ENCODE results near the gene CAMSAP1.
A peak's percentile ranks its signal among the peaks of the same experiment; 100 is the strongest.
"Not testable (repeated sequence)": the region's sequence is repeated elsewhere in the genome, so short reads cannot be mapped to it uniquely, and the experiment has no call there.

Gene CAMSAP1

GRCh38 chr9:135892327-135892726 is 15.0 kb downstream of the CAMSAP1 start:
- Histone ChIP-seq H3K36me3 (ENCODE audit: control insufficient read depth, insufficient read depth, low read length) (peaks cover 14% of the 10 kb centered on the region), H3K9me3 (ENCODE audit: control insufficient read depth, low read length) (peaks cover 14% of the 10 kb centered on the region), H3K4me1 (ENCODE audit: control insufficient read depth, insufficient read depth, low read length, poor library complexity, severe bottlenecking) (peaks cover 33% of the 10 kb centered on the region)
- 93 to 100% methylated on average over 4 to 5 of the region's 6 CpGs for WGBS, 2 experiments (ENCODE audit: insufficient coverage in 2 of 2)
- not testable (repeated sequence) for H3K4me3 ChIP-seq (ENCODE audit: extremely low read depth, insufficient read depth, low read length, poor library complexity, severe bottlenecking); H3K27ac ChIP-seq (ENCODE audit: low read depth, low read length, severe bottlenecking)

- H3K4me3 ChIP-seq (ENCODE audit: extremely low read depth, insufficient read depth, low read length, poor library complexity, severe bottlenecking) = no peak overlapping the region
- WGBS, 2 experiments (ENCODE audit: insufficient coverage in 2 of 2) = 83 to 93% methylated on average over 6 to 7 of the region's 8 CpGs
- H3K9me3 ChIP-seq (ENCODE audit: control insufficient read depth, low read length) = peaks cover 13% of the 10 kb centered on the region
- peaks cover 45% of the 10 kb centered on the region for H3K4me1 ChIP-seq (ENCODE audit: control insufficient read depth, insufficient read depth, low read length, poor library complexity, severe bottlenecking)
- H3K27ac ChIP-seq (ENCODE audit: low read depth, low read length, severe bottlenecking) = peak overlapping the region; percentile 23
- H3K36me3 ChIP-seq (ENCODE audit: control insufficient read depth, insufficient read depth, low read length) = peaks cover 10% of the 10 kb centered on the region
These were observed 16.2 kb downstream of the CAMSAP1 start for GRCh38 chr9:135891027-135891631.

DNA sequence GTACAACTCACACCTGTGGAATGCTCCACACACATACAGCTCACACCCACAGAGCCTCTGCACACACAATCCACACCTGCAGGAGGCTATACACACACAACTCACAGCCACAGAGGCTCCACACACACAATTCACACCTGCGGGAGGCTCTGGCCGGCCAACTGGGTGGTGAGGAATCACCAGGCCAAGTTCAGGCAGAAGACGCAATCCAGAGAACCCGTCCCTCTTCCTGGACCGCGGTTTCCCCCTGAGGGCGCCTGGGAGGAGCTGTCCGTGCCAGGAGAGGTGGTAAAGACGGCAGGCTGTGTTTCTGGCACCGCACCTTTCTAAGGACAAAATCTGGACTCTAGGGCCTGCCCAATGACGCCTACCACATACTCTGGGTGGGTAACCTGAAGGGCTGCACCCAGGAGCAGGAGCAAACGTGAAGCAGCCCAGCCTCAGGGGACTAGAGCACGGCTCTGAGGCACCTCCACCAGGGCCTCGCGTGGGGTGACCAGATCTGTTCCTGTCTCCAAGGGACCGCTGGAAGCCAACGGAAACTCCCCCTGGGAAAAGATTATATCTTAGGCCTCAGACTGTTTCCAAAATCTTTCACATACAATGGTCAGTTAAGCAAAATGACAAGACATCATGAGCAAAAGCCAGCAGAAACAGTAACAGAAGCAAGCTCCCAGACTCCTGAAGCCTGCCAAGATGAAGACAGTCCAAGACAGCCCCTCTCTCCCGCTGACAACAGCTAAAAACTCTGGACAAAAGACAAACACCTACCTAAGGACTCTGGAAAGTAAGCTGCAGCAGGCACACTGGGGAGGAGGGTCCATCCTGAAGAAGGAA is 16.9 kb downstream of the CAMSAP1 start:
- 88 to 91% methylated on average over 14 to 18 of the region's 18 CpGs for WGBS, 2 experiments (ENCODE audit: insufficient coverage in 2 of 2)
- Histone ChIP-seq H3K9me3 (ENCODE audit: control insufficient read depth, low read length) (peaks cover 10% of the 10 kb centered on the region), H3K4me1 (ENCODE audit: control insufficient read depth, insufficient read depth, low read length, poor library complexity, severe bottlenecking) (peaks cover 53% of the 10 kb centered on the region), H3K36me3 (ENCODE audit: control insufficient read depth, insufficient read depth, low read length) (peaks cover 10% of the 10 kb centered on the region), H3K27ac (ENCODE audit: low read depth, low read length, severe bottlenecking) (peak overlapping the region; percentile 23), H3K4me3 (ENCODE audit: extremely low read depth, insufficient read depth, low read length, poor library complexity, severe bottlenecking) (no peak overlapping the region)

DNA sequence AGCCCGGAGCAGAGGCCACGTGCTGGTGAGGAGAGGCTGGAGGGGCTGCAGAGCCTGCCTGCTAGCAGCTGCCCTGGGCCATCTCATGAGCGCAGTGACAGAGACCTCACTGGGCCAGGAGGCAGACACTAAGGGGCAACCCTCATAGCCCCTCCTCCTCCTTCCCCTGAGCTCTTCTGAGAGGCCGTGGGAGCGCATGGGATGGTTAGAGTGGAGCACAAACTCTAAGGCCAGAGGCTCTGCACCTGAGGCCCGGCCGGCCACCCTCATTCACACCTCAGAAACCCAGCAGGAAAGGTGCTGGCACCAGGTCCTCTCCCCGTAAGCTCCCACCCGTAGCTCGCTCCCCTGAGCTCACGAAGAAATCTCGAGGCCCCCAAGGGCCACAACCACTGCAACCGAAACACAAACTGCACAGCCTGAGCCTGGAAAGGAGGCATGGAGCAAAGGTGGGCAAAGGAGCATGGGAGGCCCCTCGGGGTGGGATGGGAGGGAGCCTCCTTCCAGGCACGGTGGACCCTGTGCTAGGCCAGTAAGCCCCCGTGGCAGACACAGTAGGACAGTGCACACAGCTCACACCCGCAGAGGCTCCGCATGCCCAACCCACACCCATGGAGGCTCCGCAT is 17.7 kb downstream of the CAMSAP1 start:
- WGBS, 2 experiments (ENCODE audit: insufficient coverage in 2 of 2) = 91 to 93% methylated on average over 16 of the region's 19 CpGs
- Histone ChIP-seq H3K36me3 (ENCODE audit: control insufficient read depth, insufficient read depth, low read length) (peaks cover 7% of the 10 kb centered on the region), H3K4me3 (ENCODE audit: extremely low read depth, insufficient read depth, low read length, poor library complexity, severe bottlenecking) (no peak overlapping the region), H3K4me1 (ENCODE audit: control insufficient read depth, insufficient read depth, low read length, poor library complexity, severe bottlenecking) (peaks cover 60% of the 10 kb centered on the region), H3K9me3 (ENCODE audit: control insufficient read depth, low read length) (peaks cover 4% of the 10 kb centered on the region), H3K27ac (ENCODE audit: low read depth, low read length, severe bottlenecking) (no peak overlapping the region)

DNA sequence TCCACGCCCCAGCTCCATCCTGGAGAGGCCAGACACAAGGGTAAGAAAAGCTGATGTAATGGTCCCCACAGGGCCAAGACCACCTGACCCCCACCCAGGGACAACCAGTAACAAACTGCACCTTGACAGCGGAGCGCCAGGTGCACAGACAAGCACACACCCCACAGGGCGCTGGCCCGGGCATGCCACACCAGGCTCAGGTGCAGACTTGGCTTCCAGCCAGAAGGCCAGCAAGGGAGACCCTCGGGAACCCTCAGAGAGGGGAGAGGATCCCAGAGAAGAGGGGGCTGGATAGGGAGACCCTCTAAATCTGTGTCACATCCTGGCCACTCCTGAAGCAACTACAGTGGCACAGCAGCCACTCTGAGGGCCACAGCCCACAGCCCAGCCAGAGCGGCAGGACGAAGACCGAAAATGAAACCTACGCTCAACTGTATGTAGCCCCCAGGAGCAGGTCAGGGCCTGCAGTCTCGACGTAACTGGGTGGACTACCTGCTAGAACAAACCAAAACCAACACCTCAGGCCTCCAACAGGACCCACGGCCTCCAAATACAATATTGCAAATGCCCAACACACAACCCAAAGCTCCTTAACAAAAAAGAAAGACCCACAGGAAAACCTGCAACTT is 18.5 kb downstream of the CAMSAP1 start:
- Histone ChIP-seq H3K36me3 (ENCODE audit: control insufficient read depth, insufficient read depth, low read length) (peaks cover 6% of the 10 kb centered on the region), H3K4me3 (ENCODE audit: extremely low read depth, insufficient read depth, low read length, poor library complexity, severe bottlenecking) (no peak overlapping the region), H3K27ac (ENCODE audit: low read depth, low read length, severe bottlenecking) (no peak overlapping the region), H3K9me3 (ENCODE audit: control insufficient read depth, low read length) (no peaks in the 10 kb centered on the region), H3K4me1 (ENCODE audit: control insufficient read depth, insufficient read depth, low read length, poor library complexity, severe bottlenecking) (peaks cover 63% of the 10 kb centered on the region)
- 95 to 96% methylated on average over 10 to 11 of the region's 13 CpGs for WGBS, 2 experiments (ENCODE audit: insufficient coverage in 2 of 2)

DNA sequence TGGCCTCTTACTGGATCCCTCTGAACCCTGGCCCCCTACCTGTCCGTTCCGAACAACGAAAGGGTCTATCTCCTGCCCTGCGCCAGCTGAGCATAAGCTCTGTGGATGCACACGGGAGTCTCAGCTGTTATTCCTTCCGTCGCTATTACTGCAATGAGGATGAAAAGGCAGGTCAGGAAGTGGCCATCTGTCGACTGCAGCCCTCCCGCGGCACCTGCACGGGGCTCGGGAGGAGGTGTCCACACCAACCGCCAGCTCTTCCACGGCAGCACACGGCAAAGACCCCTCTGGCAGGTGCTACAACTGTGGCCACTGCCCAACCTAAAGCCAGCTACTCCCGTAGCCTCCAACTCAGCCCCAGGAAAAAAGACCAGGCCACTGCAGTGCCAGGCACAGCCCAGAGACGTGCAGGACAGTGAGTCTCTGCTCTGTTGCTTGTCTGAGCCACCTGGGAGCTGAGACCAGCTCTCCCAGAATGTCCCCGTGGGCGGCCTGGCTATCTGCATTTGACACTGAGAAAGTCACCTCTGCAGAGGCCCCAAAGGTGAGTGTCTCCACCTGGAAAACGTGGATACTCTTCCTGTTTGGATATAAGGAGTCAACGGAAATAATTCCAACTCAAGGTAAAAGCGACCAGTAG is 19.1 kb downstream of the CAMSAP1 start:
- H3K4me1 ChIP-seq (ENCODE audit: control insufficient read depth, insufficient read depth, low read length, poor library complexity, severe bottlenecking) = peaks cover 63% of the 10 kb centered on the region
- H3K36me3 ChIP-seq (ENCODE audit: control insufficient read depth, insufficient read depth, low read length) = peaks cover 6% of the 10 kb centered on the region
- 93 to 94% methylated on average over 21 to 22 of the region's 22 CpGs for WGBS, 2 experiments (ENCODE audit: insufficient coverage in 2 of 2)
- H3K9me3 ChIP-seq (ENCODE audit: control insufficient read depth, low read length) = no peaks in the 10 kb centered on the region
- H3K4me3 ChIP-seq (ENCODE audit: extremely low read depth, insufficient read depth, low read length, poor library complexity, severe bottlenecking) = no peak overlapping the region
- peak overlapping the region; percentile 5 for H3K27ac ChIP-seq (ENCODE audit: low read depth, low read length, severe bottlenecking)

DNA sequence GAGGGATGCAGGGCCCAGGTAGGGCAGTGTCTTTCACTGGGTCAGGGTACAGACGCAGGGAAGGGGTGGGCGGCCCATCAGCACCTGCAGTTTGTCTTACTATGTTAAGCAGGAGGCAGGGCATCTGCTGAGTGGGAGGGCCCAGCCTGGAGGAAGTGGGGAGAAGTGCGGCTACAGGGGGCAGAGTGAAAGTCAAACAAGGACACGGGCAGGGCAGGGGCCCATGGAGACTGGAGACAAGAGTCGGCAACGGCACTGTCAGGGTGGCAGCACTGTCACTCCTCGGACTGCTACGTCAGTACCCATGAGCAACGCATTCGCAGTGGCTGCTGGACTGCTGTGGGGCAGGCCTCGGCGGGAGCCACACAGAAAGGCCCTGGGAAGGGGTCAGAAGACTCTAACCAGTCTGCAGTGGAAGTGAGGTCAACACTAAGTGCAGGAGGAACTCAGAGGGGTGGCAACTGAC is 19.7 kb downstream of the CAMSAP1 start:
- Histone ChIP-seq H3K27ac (ENCODE audit: low read depth, low read length, severe bottlenecking) (no peak overlapping the region), H3K4me1 (ENCODE audit: control insufficient read depth, insufficient read depth, low read length, poor library complexity, severe bottlenecking) (peaks cover 63% of the 10 kb centered on the region), H3K36me3 (ENCODE audit: control insufficient read depth, insufficient read depth, low read length) (peaks cover 6% of the 10 kb centered on the region), H3K9me3 (ENCODE audit: control insufficient read depth, low read length) (no peaks in the 10 kb centered on the region), H3K4me3 (ENCODE audit: extremely low read depth, insufficient read depth, low read length, poor library complexity, severe bottlenecking) (no peak overlapping the region)
- WGBS, 2 experiments (ENCODE audit: insufficient coverage in 2 of 2) = 58 to 71% methylated on average over 12 of the region's 12 CpGs

- Histone ChIP-seq H3K36me3 (ENCODE audit: control insufficient read depth, insufficient read depth, low read length) (peaks cover 9% of the 10 kb centered on the region), H3K4me3 (ENCODE audit: extremely low read depth, insufficient read depth, low read length, poor library complexity, severe bottlenecking) (no peak overlapping the region), H3K4me1 (ENCODE audit: control insufficient read depth, insufficient read depth, low read length, poor library complexity, severe bottlenecking) (peaks cover 63% of the 10 kb centered on the region), H3K27ac (ENCODE audit: low read depth, low read length, severe bottlenecking) (no peak overlapping the region), H3K9me3 (ENCODE audit: control insufficient read depth, low read length) (no peaks in the 10 kb centered on the region)
- 89 to 90% methylated on average over 17 to 18 of the region's 18 CpGs for WGBS, 2 experiments (ENCODE audit: insufficient coverage in 2 of 2)
These were observed 20.3 kb downstream of the CAMSAP1 start for GRCh38 chr9:135887021-135887507.

- Histone ChIP-seq H3K9me3 (ENCODE audit: control insufficient read depth, low read length) (no peaks in the 10 kb centered on the region), H3K4me3 (ENCODE audit: extremely low read depth, insufficient read depth, low read length, poor library complexity, severe bottlenecking) (no peak overlapping the region), H3K27ac (ENCODE audit: low read depth, low read length, severe bottlenecking) (peak overlapping the region; percentile 45), H3K36me3 (ENCODE audit: control insufficient read depth, insufficient read depth, low read length) (peaks cover 16% of the 10 kb centered on the region), H3K4me1 (ENCODE audit: control insufficient read depth, insufficient read depth, low read length, poor library complexity, severe bottlenecking) (peaks cover 60% of the 10 kb centered on the region)
- 93 to 95% methylated on average over 16 to 18 of the region's 21 CpGs for WGBS, 2 experiments (ENCODE audit: insufficient coverage in 2 of 2)
These were observed 21.0 kb downstream of the CAMSAP1 start for GRCh38 chr9:135886147-135886981.
